Measurements from ENCODE around the gene OR5W2. TPM values are rescaled to one million over a fixed set of nuclear protein-coding genes. Genes with fewer than 3 reads are reported as not detected.
"Not testable (repeated sequence)": the region's sequence is repeated elsewhere in the genome, so short reads cannot be mapped to it uniquely, and the experiment has no call there.

OR5W2 gene

GRCh38 chr11:55872731-55873130 lies 41.7 kb downstream of the OR5W2 start:
- not testable (repeated sequence) for DNase-seq; H3K27me3 ChIP-seq (ENCODE audit: control insufficient read depth in 1 of 2, insufficient read depth in 1 of 2, low read length in 2 of 2); H3K4me2 ChIP-seq (ENCODE audit: low read length, poor library complexity, severe bottlenecking); H3K9ac ChIP-seq (ENCODE audit: low read length); H2AFZ ChIP-seq (ENCODE audit: low read depth, low read length); H3K36me3 ChIP-seq (ENCODE audit: control insufficient read depth in 1 of 2, insufficient read depth in 2 of 2, low read depth in 1 of 2, low read length in 2 of 2); H3K27ac ChIP-seq (ENCODE audit: low read length, poor library complexity, severe bottlenecking); H4K8ac ChIP-seq (ENCODE audit: low read length); H2BK12ac ChIP-seq (ENCODE audit: low read length in 2 of 2); H2BK120ac ChIP-seq (ENCODE audit: low read depth, low read length); H3K4ac ChIP-seq (ENCODE audit: low read depth in 1 of 2, low read length in 2 of 2); H2BK15ac ChIP-seq (ENCODE audit: low read depth, poor library complexity, severe bottlenecking); H3K4me3 ChIP-seq (ENCODE audit: insufficient read depth in 1 of 2, low read depth in 1 of 2, low read length in 2 of 2); H3K79me1 ChIP-seq (replicated peaks; ENCODE audit: low read length, poor library complexity, severe bottlenecking); H2BK5ac ChIP-seq (ENCODE audit: low read depth, low read length, poor library complexity, severe bottlenecking); H3K4me1 ChIP-seq (ENCODE audit: control insufficient read depth, insufficient read depth, low read depth, low read length); H3K9me3 ChIP-seq (ENCODE audit: control insufficient read depth, low read length); H3K23ac ChIP-seq (ENCODE audit: low read length in 2 of 2); H4K91ac ChIP-seq (ENCODE audit: low read length); H2AK5ac ChIP-seq (ENCODE audit: low read length, severe bottlenecking); H3K14ac ChIP-seq (ENCODE audit: low read length in 2 of 2); H3K18ac ChIP-seq (ENCODE audit: low read depth in 1 of 2, low read length in 2 of 2)
- 96% methylated on average over 33 of the region's 33 CpGs for WGBS

GRCh38 chr11:55867354-55867753 lies 47.0 kb downstream of the OR5W2 start:
- H2BK15ac ChIP-seq (ENCODE audit: low read depth, poor library complexity, severe bottlenecking); H3K36me3 ChIP-seq (ENCODE audit: control insufficient read depth in 1 of 2, insufficient read depth in 2 of 2, low read depth in 1 of 2, low read length in 2 of 2); H2AK5ac ChIP-seq (ENCODE audit: low read length, severe bottlenecking); H3K4ac ChIP-seq (ENCODE audit: low read depth in 1 of 2, low read length in 2 of 2); H3K4me2 ChIP-seq (ENCODE audit: low read length, poor library complexity, severe bottlenecking); H3K18ac ChIP-seq (ENCODE audit: low read depth in 1 of 2, low read length in 2 of 2); H3K9me3 ChIP-seq (ENCODE audit: control insufficient read depth, low read length); H3K27me3 ChIP-seq (ENCODE audit: control insufficient read depth in 1 of 2, insufficient read depth in 1 of 2, low read length in 2 of 2); DNase-seq; H2BK12ac ChIP-seq (ENCODE audit: low read length in 2 of 2); H2BK120ac ChIP-seq (ENCODE audit: low read depth, low read length); H3K27ac ChIP-seq (ENCODE audit: low read length, poor library complexity, severe bottlenecking); H3K14ac ChIP-seq (ENCODE audit: low read length in 2 of 2); H3K4me3 ChIP-seq (ENCODE audit: insufficient read depth in 1 of 2, low read depth in 1 of 2, low read length in 2 of 2); H3K9ac ChIP-seq (ENCODE audit: low read length); H3K23ac ChIP-seq (ENCODE audit: low read length in 2 of 2); H3K4me1 ChIP-seq (ENCODE audit: control insufficient read depth, insufficient read depth, low read depth, low read length); H4K8ac ChIP-seq (ENCODE audit: low read length); H4K91ac ChIP-seq (ENCODE audit: low read length); H2AFZ ChIP-seq (ENCODE audit: low read depth, low read length); H3K79me1 ChIP-seq (replicated peaks; ENCODE audit: low read length, poor library complexity, severe bottlenecking); H2BK5ac ChIP-seq (ENCODE audit: low read depth, low read length, poor library complexity, severe bottlenecking): not testable (repeated sequence)
- 74% methylated on average over 4 of the region's 4 CpGs for WGBS

Small RNAs within 50 kb of the gene (small RNA-seq; reads per million reads assigned to genes)
- gene AC036111.3 (ENCODE audit: low read depth) = not detected
